GM06990 (cell line): ENCODE measurements around the gene SLC12A8.
"Not testable (repeated sequence)": the region's sequence is repeated elsewhere in the genome, so short reads cannot be mapped to it uniquely, and the experiment has no call there.

ENCODE experiments used
- DNase-seq: peaks from one replicate; pipeline ENCODE4 v3.0.0-alpha.2; 2011; ENCODE audit not compliant: insufficient read length; ENCODE audit errors: extremely low read depth
- H3K27me3 ChIP-seq: replicated peaks from 2 replicates; pipeline ENCODE4 v1.6.0; 2011; ENCODE audit warnings: low read length; ENCODE audit not compliant: control insufficient read depth, insufficient read depth
- H3K36me3 ChIP-seq: 2 replicates; pipeline ENCODE4 v1.5.1; 2011; ENCODE audit warnings: low read length; ENCODE audit not compliant: control insufficient read depth, insufficient read depth
- H3K4me3 ChIP-seq: replicated peaks from 2 replicates; pipeline ENCODE4 v1.5.1; 2011; ENCODE audit warnings: low read depth, mild to moderate bottlenecking, control low read depth, low read length
- TF ChIP-seq, protein P1 (sequence below): IDR thresholded peaks from 2 replicates; pipeline ENCODE4 v1.5.1; 2011; ENCODE audit warnings: low read length, control low read depth, mild to moderate bottlenecking, inconsistent platforms; ENCODE audit not compliant: insufficient read depth, poor library complexity, severe bottlenecking

Gene SLC12A8

DNA sequence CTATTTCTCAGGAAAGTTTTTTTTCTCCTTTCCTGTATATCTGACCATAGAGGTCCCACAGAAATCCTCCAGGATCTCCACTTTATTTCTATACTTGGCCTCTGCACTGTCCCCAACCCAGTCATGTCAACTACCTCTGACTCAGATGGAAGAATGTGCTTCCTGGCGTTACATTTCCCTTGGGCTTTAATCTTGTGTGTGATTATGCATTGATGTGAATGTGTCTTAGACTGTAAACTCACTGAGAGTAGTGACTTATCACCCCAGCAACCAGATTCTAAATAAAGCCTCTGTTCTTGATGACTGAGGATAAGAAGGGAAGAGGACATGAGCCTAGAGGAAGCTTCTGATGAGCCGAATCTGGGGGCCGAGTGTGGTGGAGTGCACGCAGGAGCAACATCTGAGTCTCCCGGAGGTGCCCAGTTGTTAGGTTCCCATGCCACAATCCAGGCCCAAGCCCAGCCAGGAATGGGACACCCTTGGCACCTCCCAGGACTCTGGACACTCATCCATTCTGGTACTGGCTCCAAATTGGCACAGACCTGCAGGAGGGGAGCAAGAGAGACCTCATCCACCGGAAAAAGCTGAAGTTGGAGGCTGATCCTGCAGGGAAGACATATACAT lies 124.7 kb downstream of the SLC12A8 start:
- H3K27me3 ChIP-seq = no peaks in the 10 kb centered on the region
- H3K4me3 ChIP-seq = no peak overlapping the region
- H3K36me3 ChIP-seq = peaks cover 24% of the 10 kb centered on the region
- DNase-seq = no peak
- TF ChIP-seq, protein P1, sequence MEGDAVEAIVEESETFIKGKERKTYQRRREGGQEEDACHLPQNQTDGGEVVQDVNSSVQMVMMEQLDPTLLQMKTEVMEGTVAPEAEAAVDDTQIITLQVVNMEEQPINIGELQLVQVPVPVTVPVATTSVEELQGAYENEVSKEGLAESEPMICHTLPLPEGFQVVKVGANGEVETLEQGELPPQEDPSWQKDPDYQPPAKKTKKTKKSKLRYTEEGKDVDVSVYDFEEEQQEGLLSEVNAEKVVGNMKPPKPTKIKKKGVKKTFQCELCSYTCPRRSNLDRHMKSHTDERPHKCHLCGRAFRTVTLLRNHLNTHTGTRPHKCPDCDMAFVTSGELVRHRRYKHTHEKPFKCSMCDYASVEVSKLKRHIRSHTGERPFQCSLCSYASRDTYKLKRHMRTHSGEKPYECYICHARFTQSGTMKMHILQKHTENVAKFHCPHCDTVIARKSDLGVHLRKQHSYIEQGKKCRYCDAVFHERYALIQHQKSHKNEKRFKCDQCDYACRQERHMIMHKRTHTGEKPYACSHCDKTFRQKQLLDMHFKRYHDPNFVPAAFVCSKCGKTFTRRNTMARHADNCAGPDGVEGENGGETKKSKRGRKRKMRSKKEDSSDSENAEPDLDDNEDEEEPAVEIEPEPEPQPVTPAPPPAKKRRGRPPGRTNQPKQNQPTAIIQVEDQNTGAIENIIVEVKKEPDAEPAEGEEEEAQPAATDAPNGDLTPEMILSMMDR = no peak

DNA sequence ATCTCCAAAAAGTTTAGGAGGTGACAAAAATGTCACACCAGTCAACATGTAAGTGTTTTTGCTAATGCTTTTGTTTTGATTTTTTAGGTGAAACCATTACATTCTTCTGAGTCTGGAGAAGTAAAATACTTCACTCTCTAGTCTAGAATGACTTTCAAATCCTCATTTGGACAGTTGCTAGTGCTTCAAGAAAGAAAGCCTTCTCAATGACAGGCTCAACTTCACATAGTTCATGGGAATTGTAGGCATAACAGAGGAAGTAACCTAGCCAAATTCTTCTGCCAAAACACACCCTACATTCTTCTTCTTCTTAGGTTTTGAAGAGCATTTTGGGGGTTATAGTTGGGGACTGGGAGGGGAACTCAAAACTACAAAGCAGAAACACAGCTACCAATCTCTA lies 127.4 kb downstream of the SLC12A8 start:
- peaks cover 27% of the 10 kb centered on the region for H3K36me3 ChIP-seq
- H3K4me3 ChIP-seq = no peak overlapping the region

DNA sequence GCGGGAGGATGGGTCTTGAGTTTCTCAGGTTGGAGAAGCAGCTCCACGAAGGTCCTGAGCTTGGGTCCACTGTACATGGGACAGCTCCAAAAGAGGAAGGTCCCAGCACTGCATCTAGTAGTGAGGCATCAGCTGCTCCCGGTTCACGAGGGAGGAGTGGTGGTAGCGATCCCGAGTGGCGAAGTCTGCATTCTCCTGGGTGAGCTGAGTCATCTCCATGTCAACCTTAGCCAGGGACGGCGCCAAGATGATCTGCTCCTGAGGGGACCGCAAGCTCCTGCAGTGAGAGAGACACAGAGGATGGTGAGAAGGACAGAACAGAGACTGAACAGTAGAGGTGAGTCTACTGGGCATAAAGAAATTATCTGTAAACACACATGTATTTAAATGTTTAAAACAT lies 128.8 kb downstream of the SLC12A8 start:
- no peak for DNase-seq
- Histone ChIP-seq H3K36me3 (peaks cover 29% of the 10 kb centered on the region), H3K4me3 (no peak overlapping the region), H3K27me3 (no peaks in the 10 kb centered on the region)
- TF ChIP-seq, protein P1 = no peak

More for the DNA sequence above, 127.4 kb downstream of the SLC12A8 start:
- no peak for DNase-seq
- no peaks in the 10 kb centered on the region for H3K27me3 ChIP-seq
- TF ChIP-seq, protein P1 = no peak

DNA sequence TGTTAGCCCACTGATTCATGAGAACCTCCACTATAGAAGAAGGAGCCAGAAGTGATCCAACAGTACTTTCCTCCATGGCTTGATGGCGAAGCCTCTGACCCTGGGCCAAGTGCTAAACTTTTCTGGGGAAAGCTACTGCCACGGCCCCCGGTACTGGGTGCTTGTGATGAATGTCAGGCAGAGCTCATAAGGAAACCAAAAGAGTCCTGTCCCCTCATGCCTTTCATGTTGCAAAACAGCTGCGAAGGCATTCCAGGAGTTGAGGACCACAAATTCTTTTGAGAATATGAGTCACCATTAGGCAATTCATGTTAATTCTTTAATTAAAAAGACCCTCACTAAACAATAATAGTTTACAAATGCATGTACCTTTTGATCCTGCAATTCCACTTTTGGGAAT lies 130.2 kb downstream of the SLC12A8 start:
- H3K4me3 ChIP-seq, DNase-seq, H3K27me3 ChIP-seq: not testable (repeated sequence)
- peaks cover 26% of the 10 kb centered on the region for H3K36me3 ChIP-seq

DNA sequence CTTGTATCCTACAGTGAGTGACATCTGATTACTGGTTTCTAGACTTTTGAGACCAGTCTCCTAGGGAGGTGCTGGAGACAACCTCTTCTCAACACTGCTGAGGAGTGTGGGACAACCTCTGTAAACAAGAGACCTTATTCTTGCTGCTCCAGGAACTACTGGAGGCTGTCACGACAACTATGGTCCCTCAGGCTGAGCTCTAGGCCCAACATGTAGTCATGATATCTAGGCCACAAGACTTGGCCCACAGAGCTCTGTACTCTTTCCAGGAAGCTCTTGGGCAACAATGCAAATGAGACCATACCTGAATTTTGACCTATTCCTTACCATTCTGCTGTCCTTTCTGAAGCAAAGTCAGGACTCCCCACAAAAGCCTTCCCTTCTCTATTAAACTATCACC lies 132.5 kb downstream of the SLC12A8 start:
- TF ChIP-seq, protein P1 = no peak

DNA sequence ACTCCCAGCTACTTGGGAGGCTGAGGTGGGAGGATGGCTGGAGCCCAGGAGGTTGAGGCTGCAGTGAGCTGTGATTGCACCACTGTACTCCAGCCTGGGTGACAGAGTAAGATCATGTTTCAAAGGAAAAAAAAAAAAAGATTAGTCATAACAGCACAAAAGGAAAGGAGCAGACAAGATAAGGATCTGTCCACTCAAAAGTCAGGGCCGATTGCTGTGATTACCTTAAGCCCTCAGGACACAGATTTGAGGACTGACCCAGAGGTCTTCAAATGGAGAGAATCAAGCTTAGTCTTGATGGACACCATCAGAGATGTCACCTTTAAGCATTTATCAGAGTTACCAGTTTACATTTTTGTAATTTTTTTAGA lies 132.9 kb downstream of the SLC12A8 start:
- peaks cover 22% of the 10 kb centered on the region for H3K36me3 ChIP-seq
- TF ChIP-seq, protein P1 = no peak
- no peaks in the 10 kb centered on the region for H3K27me3 ChIP-seq
- no peak for DNase-seq
- no peak overlapping the region for H3K4me3 ChIP-seq

More for the DNA sequence above, 132.5 kb downstream of the SLC12A8 start:
- Histone ChIP-seq H3K4me3 (no peak overlapping the region), H3K36me3 (peaks cover 21% of the 10 kb centered on the region), H3K27me3 (no peaks in the 10 kb centered on the region)
- DNase-seq = no peak
